ENCODE data around the gene MLLT3. TPM values are rescaled to one million over a fixed set of nuclear protein-coding genes. Genes with fewer than 3 reads are reported as not detected.

The MLLT3 gene
- total RNA-seq, 2 donors from 2014 or later, result 13.1 to 22.0 TPM

- intact Hi-C loops (cut with DNase I), result no loop called here
- no peaks in the 10 kb centered on the region for H3K4me1 ChIP-seq (replicated peaks)
- no peaks in the 10 kb centered on the region for H3K36me3 ChIP-seq
- no peak overlapping the region for H3K4me3 ChIP-seq
- TF ChIP-seq POLR2AphosphoS5 (IDR thresholded peaks at IDR 0.05), result no peak
- TF ChIP-seq, protein P1, sequence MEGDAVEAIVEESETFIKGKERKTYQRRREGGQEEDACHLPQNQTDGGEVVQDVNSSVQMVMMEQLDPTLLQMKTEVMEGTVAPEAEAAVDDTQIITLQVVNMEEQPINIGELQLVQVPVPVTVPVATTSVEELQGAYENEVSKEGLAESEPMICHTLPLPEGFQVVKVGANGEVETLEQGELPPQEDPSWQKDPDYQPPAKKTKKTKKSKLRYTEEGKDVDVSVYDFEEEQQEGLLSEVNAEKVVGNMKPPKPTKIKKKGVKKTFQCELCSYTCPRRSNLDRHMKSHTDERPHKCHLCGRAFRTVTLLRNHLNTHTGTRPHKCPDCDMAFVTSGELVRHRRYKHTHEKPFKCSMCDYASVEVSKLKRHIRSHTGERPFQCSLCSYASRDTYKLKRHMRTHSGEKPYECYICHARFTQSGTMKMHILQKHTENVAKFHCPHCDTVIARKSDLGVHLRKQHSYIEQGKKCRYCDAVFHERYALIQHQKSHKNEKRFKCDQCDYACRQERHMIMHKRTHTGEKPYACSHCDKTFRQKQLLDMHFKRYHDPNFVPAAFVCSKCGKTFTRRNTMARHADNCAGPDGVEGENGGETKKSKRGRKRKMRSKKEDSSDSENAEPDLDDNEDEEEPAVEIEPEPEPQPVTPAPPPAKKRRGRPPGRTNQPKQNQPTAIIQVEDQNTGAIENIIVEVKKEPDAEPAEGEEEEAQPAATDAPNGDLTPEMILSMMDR (IDR thresholded peaks at IDR 0.05), result no peak
- no peak for TF ChIP-seq POLR2A (IDR thresholded peaks at IDR 0.05)
- H3K27me3 ChIP-seq (replicated peaks; ENCODE audit: insufficient read depth), result no peaks in the 10 kb centered on the region
- H3K9me3 ChIP-seq, result no peaks in the 10 kb centered on the region
- no peak overlapping the region for H3K27ac ChIP-seq
- WGBS, result 91% methylated on average over 5 of the region's 5 CpGs
- DNase-seq (ENCODE audit: low spot score), result no peak
These were observed 204.8 kb downstream of the MLLT3 start for GRCh38 chr9:20417373-20418080.

GRCh38 chr9:20414150-20414549, 208.1 kb downstream of the MLLT3 start:
- H3K9me3 ChIP-seq, result no peaks in the 10 kb centered on the region
- H3K4me1 ChIP-seq (replicated peaks), result no peaks in the 10 kb centered on the region
- TF ChIP-seq POLR2AphosphoS5 (IDR thresholded peaks at IDR 0.05) (no peak), POLR2A (IDR thresholded peaks at IDR 0.05) (no peak)
- TF ChIP-seq, protein P1 (IDR thresholded peaks at IDR 0.05), result no peak
- no peaks in the 10 kb centered on the region for H3K36me3 ChIP-seq
- no peak overlapping the region for H3K4me3 ChIP-seq
- no peak for DNase-seq (ENCODE audit: low spot score)
- H3K27me3 ChIP-seq (replicated peaks; ENCODE audit: insufficient read depth), result no peaks in the 10 kb centered on the region
- intact Hi-C loops (cut with DNase I), result no loop called here
- no peak overlapping the region for H3K27ac ChIP-seq

- H3K4me3 ChIP-seq, result no peak overlapping the region
- H3K9me3 ChIP-seq, result no peaks in the 10 kb centered on the region
- no peak overlapping the region for H3K27ac ChIP-seq
- H3K27me3 ChIP-seq (replicated peaks; ENCODE audit: insufficient read depth), result no peaks in the 10 kb centered on the region
- DNase-seq (ENCODE audit: low spot score), result no peak
- intact Hi-C loops (cut with DNase I), result no loop called here
- TF ChIP-seq, protein P1 (IDR thresholded peaks at IDR 0.05), result no peak
- TF ChIP-seq POLR2A (IDR thresholded peaks at IDR 0.05) (no peak), POLR2AphosphoS5 (IDR thresholded peaks at IDR 0.05) (no peak)
- no peaks in the 10 kb centered on the region for H3K36me3 ChIP-seq
- H3K4me1 ChIP-seq (replicated peaks), result no peaks in the 10 kb centered on the region
These were observed 212.8 kb downstream of the MLLT3 start for GRCh38 chr9:20409321-20410092.

DNA sequence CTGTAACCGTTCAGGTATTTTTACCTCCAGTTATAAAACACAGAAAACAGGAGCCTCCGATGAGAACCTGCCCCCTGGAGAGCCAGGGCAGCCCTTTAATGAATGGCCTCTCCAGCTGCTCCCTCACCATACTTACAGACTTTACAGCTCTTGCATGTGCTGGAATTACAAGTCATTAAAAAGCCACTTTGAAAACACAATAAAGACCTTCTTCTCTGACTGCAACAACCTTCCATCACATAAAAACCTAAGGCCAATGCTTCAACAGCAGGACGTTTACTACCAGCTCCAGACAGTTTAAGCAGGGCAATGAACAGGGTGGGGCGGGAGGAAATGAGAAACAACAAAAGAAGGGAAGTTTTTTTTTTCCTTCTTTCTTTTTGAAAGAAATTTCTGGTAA, 213.8 kb downstream of the MLLT3 start:
- no peak overlapping the region for H3K4me3 ChIP-seq
- no peak overlapping the region for H3K27ac ChIP-seq
- 30% methylated on average over 4 of the region's 4 CpGs for WGBS
- H3K27me3 ChIP-seq (replicated peaks; ENCODE audit: insufficient read depth), result no peaks in the 10 kb centered on the region
- no peak for DNase-seq (ENCODE audit: low spot score)
- TF ChIP-seq, protein P1 (IDR thresholded peaks at IDR 0.05), result no peak
- TF ChIP-seq POLR2AphosphoS5 (IDR thresholded peaks at IDR 0.05), result no peak
- no peak for TF ChIP-seq POLR2A (IDR thresholded peaks at IDR 0.05)
- H3K36me3 ChIP-seq, result no peaks in the 10 kb centered on the region
- no peaks in the 10 kb centered on the region for H3K4me1 ChIP-seq (replicated peaks)
- no peaks in the 10 kb centered on the region for H3K9me3 ChIP-seq
- intact Hi-C loops (cut with DNase I), result no loop called here

GRCh38 chr9:20407013-20407412, 215.3 kb downstream of the MLLT3 start:
- TF ChIP-seq, protein P1 (IDR thresholded peaks at IDR 0.05), result no peak
- TF ChIP-seq POLR2AphosphoS5 (IDR thresholded peaks at IDR 0.05) (no peak), POLR2A (IDR thresholded peaks at IDR 0.05) (no peak)
- H3K27me3 ChIP-seq (replicated peaks; ENCODE audit: insufficient read depth), result no peaks in the 10 kb centered on the region

More at GRCh38 chr9:20407013-20407412, 215.3 kb downstream of the MLLT3 start:
- Histone ChIP-seq H3K4me1 (replicated peaks) (no peaks in the 10 kb centered on the region), H3K4me3 (no peak overlapping the region), H3K36me3 (no peaks in the 10 kb centered on the region), H3K9me3 (no peaks in the 10 kb centered on the region), H3K27ac (no peak overlapping the region)
- intact Hi-C loops (cut with DNase I), result no loop called here
- no peak for DNase-seq (ENCODE audit: low spot score)

Measured in prostate gland (tissue), 2 donors.